ENCODE results near the gene RAB11FIP3. TPM values are rescaled to one million over a fixed set of nuclear protein-coding genes. Genes with fewer than 3 reads are reported as not detected.

The RAB11FIP3 gene
- total and polyA plus RNA-seq, 9 of the 15 experiments (the other 6 are each of a cell fraction or from before 2014, with no cell fraction given) = 0.46 to 13.1 (median 4.3) TPM

- TF ChIP-seq PBX2 (CRISPR knock-in tag; IDR thresholded peaks at IDR 0.05; ENCODE audit: low read depth) = no peak
- no peak for TF ChIP-seq PBX2 (tag; conservative IDR thresholded peaks at IDR 0.05; ENCODE audit: low read depth)
- TF ChIP-seq ZKSCAN8 (CRISPR knock-in tag; IDR thresholded peaks at IDR 0.05) = no peak
- no peak for TF ChIP-seq TARDBP (IDR thresholded peaks at IDR 0.05)
- no peak for TF ChIP-seq ZNF280A (IDR thresholded peaks at IDR 0.05; ENCODE audit: low read depth, partially characterized antibody)
- peak; percentile 70 for TF ChIP-seq SMAD4 (CRISPR knock-in tag; conservative IDR thresholded peaks at IDR 0.05)
- no peak for TF ChIP-seq IRF2 (CRISPR knock-in tag; IDR thresholded peaks at IDR 0.05)
- TF ChIP-seq POLR2A (conservative IDR thresholded peaks at IDR 0.05) = peak; percentile 76
- no peak for TF ChIP-seq RAD51 (IDR thresholded peaks at IDR 0.05; ENCODE audit: borderline replicate concordance, low read depth)
- TF ChIP-seq KAT7 (CRISPR knock-in tag; IDR thresholded peaks at IDR 0.05; ENCODE audit: borderline replicate concordance) = no peak
- peak; percentile 84 for TF ChIP-seq CXXC5 (CRISPR knock-in tag; IDR thresholded peaks at IDR 0.05)
- TF ChIP-seq ZNF75A (CRISPR knock-in tag; IDR thresholded peaks at IDR 0.05) = no peak
- TF ChIP-seq SMAD1 (IDR thresholded peaks at IDR 0.05; ENCODE audit: low read depth, low read length, partially characterized antibody) = no peak
- peak; percentile 52; the same call in 1 of the 2 replicates for TF ChIP-seq DMBX1 (CRISPR knock-in tag; IDR thresholded peaks at IDR 0.05; ENCODE audit: borderline replicate concordance)
- no peak for TF ChIP-seq SIRT6 (IDR thresholded peaks at IDR 0.05; ENCODE audit: low read depth, low read length)
- TF ChIP-seq XRCC5 (IDR thresholded peaks at IDR 0.05; ENCODE audit: low read depth, low read length) = no peak
- TF ChIP-seq YY1 (IDR thresholded peaks at IDR 0.05; ENCODE audit: borderline replicate concordance in 1 of 3, control insufficient read depth in 1 of 3, extremely low read depth in 1 of 3, insufficient read depth in 3 of 3, insufficient read length in 1 of 3, insufficient replicate concordance in 2 of 3, low read depth in 1 of 3, low read length in 2 of 3) = peak in 1 of 3 experiments; percentile 2
- TF ChIP-seq BRF2 (IDR thresholded peaks at IDR 0.05; ENCODE audit: borderline replicate concordance, insufficient read depth, insufficient read length) = no peak
- no peak for TF ChIP-seq ZNF316 (IDR thresholded peaks at IDR 0.05)
Observed at GRCh38 chr16:425082-425718, at the start of gene RAB11FIP3 (continued).

Data from K562 (cell line).